H1 (cell line): Measurements from ENCODE around the gene ARRDC2. TPM values are rescaled to one million over a fixed set of nuclear protein-coding genes. Genes with fewer than 3 reads are reported as not detected.

Experiments used
- CTCF ChIA-PET: fragments of 300-600 bp; sonication (Branson Sonifier 250); formaldehyde crosslinking; loops from one replicate; lab custom pipeline; 2021; ENCODE audit not compliant: partially characterized antibody; lab: Charles Lee
- POLR2A ChIA-PET: fragments of 300-600 bp; sonication (Branson Sonifier 250); formaldehyde crosslinking; loops from one replicate; lab custom pipeline; 2021; ENCODE audit warnings: inconsistent platforms; ENCODE audit not compliant: partially characterized antibody; lab: Charles Lee
- DNase-seq, 2 experiments: peaks; one replicate each; pipeline versions ENCODE4 v3.0.0 to v3.0.0-alpha.2; 2010 to 2022; ENCODE audit warnings: low spot score in 2 of 2, low read depth in 1 of 2, mixed read lengths in 1 of 2
- FAIRE-seq: peaks from 2 replicates; lab custom pipeline; 2011; peaks lifted over from hg19 to GRCh38; lab: Jason Lieb, UNC
- H2AFZ ChIP-seq: 2 replicates; pipeline ENCODE4 v1.8.1; 2012; ENCODE audit warnings: low read length, inconsistent platforms
- H2AK5ac ChIP-seq: 2 replicates; pipeline ENCODE4 v1.6.1; 2013; ENCODE audit warnings: low read depth, low read length
- H2BK120ac ChIP-seq: replicated peaks from 2 replicates; pipeline ENCODE3; 2013; ENCODE audit warnings: low read depth, low read length, inconsistent platforms
- H2BK12ac ChIP-seq: 2 replicates; pipeline ENCODE4 v1.6.1; 2013; ENCODE audit warnings: low read depth, low read length
- H2BK15ac ChIP-seq: 2 replicates; pipeline ENCODE4 v1.6.1; 2013; ENCODE audit warnings: low read length
- H2BK20ac ChIP-seq: 2 replicates; pipeline ENCODE4 v1.6.1; 2013; ENCODE audit warnings: low read length
- H2BK5ac ChIP-seq: 2 replicates; pipeline ENCODE4 v1.6.1; 2013; ENCODE audit warnings: low read depth, low read length
- H3K14ac ChIP-seq: 2 replicates; pipeline ENCODE4 v1.6.1; 2013; ENCODE audit warnings: inconsistent platforms; ENCODE audit not compliant: insufficient read length
- H3K18ac ChIP-seq: 2 replicates; pipeline ENCODE4 v1.6.1; 2013; ENCODE audit warnings: low read length; ENCODE audit errors: extremely low read depth
- H3K23ac ChIP-seq: 2 replicates; pipeline ENCODE4 v1.6.1; 2013; ENCODE audit warnings: inconsistent platforms; ENCODE audit not compliant: insufficient read length
- H3K23me2 ChIP-seq: 2 replicates; pipeline ENCODE4 v1.6.1; 2013; ENCODE audit warnings: low read depth, low read length
- H3K27ac ChIP-seq: 2 replicates; pipeline ENCODE4 v1.6.1; 2011; ENCODE audit warnings: low read depth, low read length, inconsistent platforms
- H3K27me3 ChIP-seq, 4 experiments: replicated peaks in 1 of 4; 1 replicate in 1 of 4; 2 replicates in 3 of 4; pipeline versions ENCODE4 v1.6.1 to v1.8.1; 2011 to 2013; ENCODE audit warnings: low read length in 3 of 4, mild to moderate bottlenecking in 3 of 4, inconsistent platforms in 2 of 4, mixed read lengths in 2 of 4, moderate library complexity in 1 of 4; ENCODE audit not compliant: control insufficient read depth in 3 of 4, insufficient read depth in 3 of 4; ENCODE audit errors: extremely low read depth in 1 of 4
- H3K36me3 ChIP-seq, 4 experiments: 2 replicates each; pipeline versions ENCODE4 v1.6.1 to v1.8.1; 2011 to 2013; ENCODE audit warnings: mild to moderate bottlenecking in 4 of 4, low read length in 3 of 4, moderate library complexity in 2 of 4, control low read depth in 1 of 4, inconsistent platforms in 1 of 4; ENCODE audit not compliant: insufficient read depth in 4 of 4, control insufficient read depth in 2 of 4
- H3K4ac ChIP-seq: replicated peaks from 2 replicates; pipeline ENCODE3; 2013; ENCODE audit warnings: low read length, low read depth, mixed read lengths, inconsistent platforms; ENCODE audit not compliant: insufficient read length
- H3K4me1 ChIP-seq, 4 experiments: replicated peaks in 1 of 4; 1 replicate in 1 of 4; 2 replicates in 3 of 4; pipeline versions ENCODE4 v1.6.1 to v1.8.1; 2011 to 2013; ENCODE audit warnings: low read length in 3 of 4, inconsistent platforms in 2 of 4, mixed read lengths in 1 of 4; ENCODE audit not compliant: insufficient read depth in 4 of 4, control insufficient read depth in 3 of 4
- H3K4me2 ChIP-seq, 2 experiments: 2 replicates each; pipeline versions ENCODE4 v1.6.1 to v1.8.1; 2011 to 2013; ENCODE audit warnings: low read depth in 2 of 2, low read length in 2 of 2, control low read depth in 1 of 2, inconsistent platforms in 1 of 2, mild to moderate bottlenecking in 1 of 2; ENCODE audit not compliant: insufficient read depth in 1 of 2
- H3K4me3 ChIP-seq, 4 experiments: fragments of 200-600, 300-600 bp in 1 of 4; sonication (generic), shearing (Covaris generic), sonication (Bioruptor Twin) in 1 of 4; 2 replicates each; pipeline versions ENCODE4 v1.5.1 to v1.8.1; 2011 to 2016; ENCODE audit warnings: low read length in 4 of 4, low read depth in 3 of 4, control low read depth in 2 of 4, inconsistent platforms in 2 of 4, mild to moderate bottlenecking in 2 of 4, mixed read lengths in 1 of 4, moderate library complexity in 1 of 4; ENCODE audit not compliant: insufficient read depth in 2 of 4; ENCODE audit errors: extremely low read depth in 1 of 4
- H3K56ac ChIP-seq: replicated peaks from 2 replicates; pipeline ENCODE3; 2013; ENCODE audit warnings: low read depth, mild to moderate bottlenecking, mixed read lengths, low read length, inconsistent platforms; ENCODE audit not compliant: insufficient read length
- H3K79me1 ChIP-seq: 2 replicates; pipeline ENCODE4 v1.6.1; 2013; ENCODE audit warnings: low read depth, low read length, control low read depth
- H3K79me2 ChIP-seq, 2 experiments: 2 replicates each; pipeline versions ENCODE4 v1.6.1 to v1.8.1; 2012 to 2013; ENCODE audit warnings: low read length in 2 of 2, mild to moderate bottlenecking in 2 of 2, inconsistent platforms in 1 of 2; ENCODE audit not compliant: insufficient read depth in 2 of 2, control insufficient read depth in 1 of 2
- H3K9ac ChIP-seq, 4 experiments: replicated peaks in 1 of 4; 1 replicate in 1 of 4; 2 replicates in 3 of 4; pipeline versions ENCODE4 v1.6.1 to v1.8.1; 2011 to 2013; ENCODE audit warnings: low read depth in 3 of 4, low read length in 3 of 4, control low read depth in 2 of 4, mild to moderate bottlenecking in 2 of 4, moderate library complexity in 2 of 4, inconsistent platforms in 1 of 4; ENCODE audit errors: extremely low read depth in 1 of 4
- H3K9me3 ChIP-seq, 2 experiments: 2 replicates each; pipeline versions ENCODE4 v1.6.1 to v1.8.1; 2012 to 2013; ENCODE audit warnings: mild to moderate bottlenecking in 2 of 2, moderate library complexity in 2 of 2, control low read depth in 1 of 2, inconsistent platforms in 1 of 2, low read depth in 1 of 2, low read length in 1 of 2, mixed read lengths in 1 of 2; ENCODE audit not compliant: insufficient read depth in 2 of 2
- H4K20me1 ChIP-seq, 2 experiments: replicated peaks in 1 of 2; 2 replicates each; pipeline versions ENCODE3 to v1.8.1; 2011 to 2013; ENCODE audit warnings: inconsistent platforms in 2 of 2, low read length in 2 of 2, mild to moderate bottlenecking in 1 of 2; ENCODE audit not compliant: insufficient read depth in 2 of 2, control insufficient read depth in 1 of 2
- H4K5ac ChIP-seq: 2 replicates; pipeline ENCODE4 v1.6.1; 2013; ENCODE audit warnings: low read length, low read depth, mixed read lengths, inconsistent platforms; ENCODE audit not compliant: insufficient read length
- H4K8ac ChIP-seq: 2 replicates; pipeline ENCODE4 v1.8.0; 2013; ENCODE audit warnings: mild to moderate bottlenecking, moderate library complexity, low read length, inconsistent platforms; ENCODE audit not compliant: insufficient read depth; ENCODE audit errors: extremely low read depth
- H4K91ac ChIP-seq: replicated peaks from 2 replicates; pipeline ENCODE3; 2013; ENCODE audit warnings: low read length, mixed read lengths, inconsistent platforms; ENCODE audit not compliant: insufficient read length
- FOSL1 ChIP-seq: IDR thresholded peaks from 2 replicates; pipeline ENCODE4 v1.6.1; 2011; ENCODE audit warnings: mild to moderate bottlenecking, low read depth, low read length, moderate library complexity; ENCODE audit not compliant: insufficient read depth
- KDM1A ChIP-seq: fragments of 200-600, 300-600 bp; sonication (generic); IDR thresholded peaks from 2 replicates; pipeline ENCODE4 v1.7.1; 2016; ENCODE audit warnings: mild to moderate bottlenecking, low read length, borderline replicate concordance
- WGBS, 2 experiments: shearing (Covaris generic) in 1 of 2; methylation state at CpG; one replicate each; pipeline versions ENCODE4 v1.1.6 to v1.1.7; 2013 to 2015; ENCODE audit warnings: low lambda C conversion rate in 2 of 2, mixed read lengths in 2 of 2, inconsistent platforms in 1 of 2, low coverage in 1 of 2, missing lambda C conversion rate in 1 of 2; ENCODE audit not compliant: insufficient replicate concordance in 2 of 2, insufficient coverage in 1 of 2, insufficient read length in 1 of 2; ENCODE audit errors: extremely low coverage in 1 of 2, missing lambda C conversion rate in 1 of 2; 5-methylcytosine and 5-hydroxymethylcytosine counted together
- polyA plus RNA-seq, 7 experiments: library from polyadenylated mRNA; depleted of rRNA in 3 of 7; stranded (reverse) in 5 of 7; unstranded in 2 of 7; fragments of >200 nt in 5 of 7; fragments of 200-250 nt in 2 of 7; gene quantifications; 1 replicate in 5 of 7; 2 replicates in 1 of 7; 4 replicates in 1 of 7; pipeline versions ENCODE4 v1.2.1 to v1.2.3, GENCODE V29; 2011 to 2013; ENCODE audit warnings: missing spikeins in 2 of 7, mixed read lengths in 2 of 7
- total RNA-seq: library from RNA; stranded (reverse); fragmentation: NEBNext Ultra II Directional; extraction: Animal tissue kit (Norgen Biotek cat#: 25700); gene quantifications from 2 replicates; pipeline ENCODE4 v1.2.1, GENCODE V29; 2021

Gene ARRDC2
- total and polyA plus RNA-seq, 2 of the 8 experiments (the other 6 are each of a cell fraction or from before 2014, with no cell fraction given) = 5.4 to 6.9 TPM

GRCh38 chr19:18046059-18046718 lies 38.2 kb downstream of the ARRDC2 start:
- no peak for DNase-seq
- WGBS, 2 experiments = 90% methylated on average over 14 of the region's 14 CpGs; no CpG with 5 or more reads in 1 of the 2 experiments

More at GRCh38 chr19:18046059-18046718, 38.2 kb downstream of the ARRDC2 start:
- Histone ChIP-seq H4K5ac (no peak overlapping the region), H3K4ac (no peak overlapping the region), H3K18ac (no peak overlapping the region), H2BK5ac (no peak overlapping the region), H2AFZ (peak overlapping the region; percentile 85; the same call in 1 of the 2 replicates), H3K36me3 (no peaks in the 10 kb centered on the region), H4K8ac (peak overlapping the region; percentile 2; the same call in 1 of the 2 replicates), H2BK15ac (no peak overlapping the region), H3K23me2 (0 out of 2 replicates have a peak, but pooled peaks cover 2% of the 10 kb centered on the region), H4K91ac (no peak overlapping the region), H3K9me3 (no peaks in the 10 kb centered on the region), H3K4me2 (no peak overlapping the region), H2BK12ac (no peak overlapping the region; the same call in 1 of the 2 replicates), H4K20me1 (no peaks in the 10 kb centered on the region), H3K4me1 (peaks cover 0 to 3% (median 1%) of the 10 kb centered on the region in 4 experiments; a peak in 2 of 7 replicates), H3K9ac (no peak overlapping the region), H2BK20ac (no peak overlapping the region), H3K27me3 (no peaks in the 10 kb centered on the region), H2BK120ac (no peak overlapping the region), H3K4me3 (no peak overlapping the region), H3K79me2 (no peaks in the 10 kb centered on the region), H2AK5ac (no peak overlapping the region), H3K14ac (no peak overlapping the region), H3K56ac (no peak overlapping the region), H3K27ac (no peak overlapping the region), H3K79me1 (no peaks in the 10 kb centered on the region), H3K23ac (no peak overlapping the region)
- ChIA-PET POLR2A (no interaction called here), CTCF (interaction anchor here (0.6 to 2.0 kb wide), 6 partner anchors 12 to 278 kb away, joined by 3 to 5 read pairs (median 4); no protein-coding TSS in a partner anchor)
- FAIRE-seq = no peak
- TF ChIP-seq KDM1A (0 out of 2 replicates have a peak, but pooled peaks have one; percentile 23), FOSL1 (no peak)
